Measurements from ENCODE around the gene DLG1. TPM values are rescaled to one million over a fixed set of nuclear protein-coding genes. Genes with fewer than 3 reads are reported as not detected.
"Not testable (repeated sequence)": the region's sequence is repeated elsewhere in the genome, so short reads cannot be mapped to it uniquely, and the experiment has no call there.

Gene DLG1
- total and polyA plus RNA-seq, 2 donors: 37.6 to 40.4 TPM

DNA sequence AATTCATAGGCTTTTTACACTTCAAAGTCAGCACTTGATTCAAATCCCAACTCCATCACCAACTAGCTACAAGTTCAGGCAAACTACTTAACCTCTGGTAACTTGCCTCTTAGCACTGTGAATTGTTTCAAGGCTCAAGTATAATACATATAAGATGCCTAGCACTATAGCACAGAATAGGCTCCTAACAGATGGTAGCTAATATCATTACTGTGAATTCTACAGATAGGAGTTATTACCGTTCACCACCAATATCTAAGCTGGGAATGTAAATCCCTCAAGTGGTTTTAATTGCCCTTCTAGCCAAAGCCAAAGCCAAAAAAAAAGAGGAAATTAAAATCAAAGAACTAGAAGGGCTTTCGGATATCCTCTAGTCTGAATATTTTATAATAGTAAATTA is 15.4 kb downstream of the DLG1 start:
- Histone ChIP-seq H3K27me3 (ENCODE audit: control insufficient read depth in 2 of 2, insufficient read depth in 1 of 2, low read length in 1 of 2) (no peaks in the 10 kb centered on the region), H3K4me1 (ENCODE audit: control insufficient read depth in 2 of 2, insufficient read depth in 2 of 2, low read length in 2 of 2) (no peaks in the 10 kb centered on the region), H3K27ac (ENCODE audit: low read depth in 1 of 2, low read length in 1 of 2) (no peak overlapping the region), H3K36me3 (ENCODE audit: control insufficient read depth in 2 of 2, insufficient read depth in 2 of 2, low read length in 1 of 2) (peaks cover 9 to 56% of the 10 kb centered on the region in 2 donors), H3K4me3 (ENCODE audit: low read length in 2 of 2) (no peak overlapping the region), H3K9me3 (ENCODE audit: control insufficient read depth in 2 of 2, insufficient read depth in 1 of 2, low read length in 1 of 2) (peaks cover 0 to 3% of the 10 kb centered on the region in 2 donors)
- no peak for DNase-seq (ENCODE audit: low read depth in 6 of 9, low spot score in 9 of 9)
- WGBS: 100% methylated on average over 2 of the region's 2 CpGs

DNA sequence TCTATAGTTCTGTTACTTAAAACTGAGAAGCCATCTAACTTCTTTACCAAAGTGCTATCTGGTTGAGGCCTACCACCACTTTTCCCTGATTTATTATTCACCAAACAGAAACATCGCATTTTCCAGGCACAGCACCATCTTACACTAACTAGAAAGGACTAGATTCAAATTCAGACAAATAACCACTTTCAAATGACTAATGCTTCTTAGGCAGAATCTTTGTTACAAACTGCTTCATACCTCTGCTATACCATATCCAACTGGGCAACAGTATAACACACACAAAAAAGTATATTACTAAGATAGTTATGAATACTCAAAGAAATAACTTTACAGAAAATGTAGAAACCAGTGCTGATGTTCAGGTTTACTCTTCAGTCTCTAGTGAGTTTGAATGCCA is 16.6 kb downstream of the DLG1 start:
- Histone ChIP-seq H3K36me3 (ENCODE audit: control insufficient read depth in 2 of 2, insufficient read depth in 2 of 2, low read length in 1 of 2) (peaks cover 12 to 54% of the 10 kb centered on the region in 2 donors), H3K4me3 (ENCODE audit: low read length in 2 of 2) (no peak overlapping the region), H3K27ac (ENCODE audit: low read depth in 1 of 2, low read length in 1 of 2) (no peak overlapping the region), H3K27me3 (ENCODE audit: control insufficient read depth in 2 of 2, insufficient read depth in 1 of 2, low read length in 1 of 2) (no peaks in the 10 kb centered on the region), H3K9me3 (ENCODE audit: control insufficient read depth in 2 of 2, insufficient read depth in 1 of 2, low read length in 1 of 2) (peaks cover 0 to 3% of the 10 kb centered on the region in 2 donors), H3K4me1 (ENCODE audit: control insufficient read depth in 2 of 2, insufficient read depth in 2 of 2, low read length in 2 of 2) (no peaks in the 10 kb centered on the region)
- 99% methylated on average over 1 of the region's 1 CpG for WGBS
- no peak for DNase-seq (ENCODE audit: low read depth in 6 of 9, low spot score in 9 of 9)

DNA sequence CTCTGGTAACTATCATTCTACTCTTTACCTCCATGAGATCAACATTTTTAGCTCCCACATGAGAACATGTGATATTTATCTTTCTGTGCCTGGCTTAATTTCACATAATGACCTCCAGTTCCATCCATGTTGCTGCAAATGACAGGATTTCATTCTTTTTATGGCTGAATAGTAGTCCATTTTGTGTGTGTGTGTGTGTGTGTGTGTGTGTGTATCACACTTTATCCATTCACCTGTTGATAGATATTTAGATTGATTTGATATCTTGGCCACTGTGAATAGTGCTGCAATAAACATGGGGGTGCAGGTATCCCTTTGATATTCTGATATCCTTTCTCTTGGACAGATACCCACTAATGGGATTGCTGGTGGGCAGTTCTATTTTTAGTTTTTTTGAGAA is 18.3 kb downstream of the DLG1 start:
- peaks cover 12 to 49% of the 10 kb centered on the region in 2 donors for H3K36me3 ChIP-seq (ENCODE audit: control insufficient read depth in 2 of 2, insufficient read depth in 2 of 2, low read length in 1 of 2)
- H3K4me1 ChIP-seq (ENCODE audit: control insufficient read depth in 2 of 2, insufficient read depth in 2 of 2, low read length in 2 of 2): no peaks in the 10 kb centered on the region
- no peaks in the 10 kb centered on the region for H3K27me3 ChIP-seq (ENCODE audit: control insufficient read depth in 2 of 2, insufficient read depth in 1 of 2, low read length in 1 of 2)
- no peak for DNase-seq (ENCODE audit: low read depth in 6 of 9, low spot score in 9 of 9)
- no peaks in the 10 kb centered on the region for H3K9me3 ChIP-seq (ENCODE audit: control insufficient read depth in 2 of 2, insufficient read depth in 1 of 2, low read length in 1 of 2)
- H3K27ac ChIP-seq (ENCODE audit: low read depth in 1 of 2, low read length in 1 of 2): no peak overlapping the region
- H3K4me3 ChIP-seq (ENCODE audit: low read length in 2 of 2): no peak overlapping the region

- peaks cover 12 to 49% of the 10 kb centered on the region in 2 donors for H3K36me3 ChIP-seq (ENCODE audit: control insufficient read depth in 2 of 2, insufficient read depth in 2 of 2, low read length in 1 of 2)
- no peaks in the 10 kb centered on the region for H3K4me1 ChIP-seq (ENCODE audit: control insufficient read depth in 2 of 2, insufficient read depth in 2 of 2, low read length in 2 of 2)
- H3K4me3 ChIP-seq (ENCODE audit: low read length in 2 of 2): no peak overlapping the region
- H3K27ac ChIP-seq (ENCODE audit: low read depth in 1 of 2, low read length in 1 of 2): no peak overlapping the region
- no peaks in the 10 kb centered on the region for H3K27me3 ChIP-seq (ENCODE audit: control insufficient read depth in 2 of 2, insufficient read depth in 1 of 2, low read length in 1 of 2)
- no peak for DNase-seq (ENCODE audit: low read depth in 6 of 9, low spot score in 9 of 9)
- no peaks in the 10 kb centered on the region for H3K9me3 ChIP-seq (ENCODE audit: control insufficient read depth in 2 of 2, insufficient read depth in 1 of 2, low read length in 1 of 2)
Measured at GRCh38 chr3:197278933-197279332, 19.5 kb downstream of the DLG1 start.

DNA sequence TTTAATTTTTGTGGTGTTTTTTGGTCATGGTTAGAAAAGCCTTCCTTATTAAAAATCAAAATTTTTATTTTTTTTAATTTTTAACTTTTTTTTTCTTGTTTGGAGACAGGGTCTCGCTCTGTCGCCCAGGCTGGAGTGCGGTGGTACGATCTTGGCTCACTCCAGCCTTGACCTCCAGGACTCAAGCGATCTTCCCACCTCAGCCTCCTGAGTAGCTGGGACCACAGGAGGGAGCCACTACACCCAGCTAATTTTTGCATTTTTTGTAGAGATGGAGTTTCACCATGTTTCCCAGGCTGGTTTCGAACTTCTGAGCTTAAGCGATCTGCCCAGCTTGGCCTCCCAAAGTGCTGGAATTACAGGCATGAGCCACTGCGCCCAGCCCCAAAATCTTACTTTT is 21.6 kb downstream of the DLG1 start:
- not testable (repeated sequence) for H3K4me3 ChIP-seq (ENCODE audit: low read length in 2 of 2); H3K27ac ChIP-seq (ENCODE audit: low read depth in 1 of 2, low read length in 1 of 2); H3K27me3 ChIP-seq (ENCODE audit: control insufficient read depth in 2 of 2, insufficient read depth in 1 of 2, low read length in 1 of 2); H3K9me3 ChIP-seq (ENCODE audit: control insufficient read depth in 2 of 2, insufficient read depth in 1 of 2, low read length in 1 of 2); DNase-seq (ENCODE audit: low read depth in 6 of 9, low spot score in 9 of 9); H3K4me1 ChIP-seq (ENCODE audit: control insufficient read depth in 2 of 2, insufficient read depth in 2 of 2, low read length in 2 of 2)
- peaks cover 9 to 37% of the 10 kb centered on the region in 2 donors for H3K36me3 ChIP-seq (ENCODE audit: control insufficient read depth in 2 of 2, insufficient read depth in 2 of 2, low read length in 1 of 2)
- 99% methylated on average over 8 of the region's 8 CpGs for WGBS

GRCh38 chr3:197270558-197271317 is 27.7 kb downstream of the DLG1 start:
- DNase-seq (ENCODE audit: low read depth in 6 of 9, low spot score in 9 of 9): no peak
- H3K4me3 ChIP-seq (ENCODE audit: low read length in 2 of 2): no peak overlapping the region
- H3K36me3 ChIP-seq (ENCODE audit: control insufficient read depth in 2 of 2, insufficient read depth in 2 of 2, low read length in 1 of 2): peaks cover 3 to 15% of the 10 kb centered on the region in 2 donors
- no peaks in the 10 kb centered on the region for H3K9me3 ChIP-seq (ENCODE audit: control insufficient read depth in 2 of 2, insufficient read depth in 1 of 2, low read length in 1 of 2)
- no peak overlapping the region for H3K27ac ChIP-seq (ENCODE audit: low read depth in 1 of 2, low read length in 1 of 2)
- WGBS: 91% methylated on average over 4 of the region's 4 CpGs
- H3K4me1 ChIP-seq (ENCODE audit: control insufficient read depth in 2 of 2, insufficient read depth in 2 of 2, low read length in 2 of 2): no peaks in the 10 kb centered on the region
- H3K27me3 ChIP-seq (ENCODE audit: control insufficient read depth in 2 of 2, insufficient read depth in 1 of 2, low read length in 1 of 2): no peaks in the 10 kb centered on the region

DNA sequence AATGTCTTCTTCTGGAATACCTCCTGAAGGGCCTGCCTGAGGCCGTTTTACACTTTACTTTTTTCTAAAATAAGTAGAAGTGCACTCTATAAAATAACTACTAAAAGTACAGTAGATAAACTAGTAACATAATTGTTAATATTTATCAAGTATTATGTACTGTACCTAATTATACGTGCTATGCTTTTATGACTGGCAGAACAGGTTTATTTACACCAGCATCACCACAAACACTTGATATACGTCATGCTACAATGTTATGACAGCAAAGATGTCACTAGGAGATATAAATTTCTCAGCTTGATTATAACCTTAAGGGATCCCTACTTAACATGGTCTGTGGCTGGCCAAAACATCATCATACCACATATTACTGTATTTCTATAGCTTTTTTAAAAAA is 29.4 kb downstream of the DLG1 start:
- Histone ChIP-seq H3K27ac (ENCODE audit: low read depth in 1 of 2, low read length in 1 of 2) (no peak overlapping the region), H3K4me1 (ENCODE audit: control insufficient read depth in 2 of 2, insufficient read depth in 2 of 2, low read length in 2 of 2) (no peaks in the 10 kb centered on the region), H3K27me3 (ENCODE audit: control insufficient read depth in 2 of 2, insufficient read depth in 1 of 2, low read length in 1 of 2) (no peaks in the 10 kb centered on the region), H3K4me3 (ENCODE audit: low read length in 2 of 2) (no peak overlapping the region), H3K9me3 (ENCODE audit: control insufficient read depth in 2 of 2, insufficient read depth in 1 of 2, low read length in 1 of 2) (no peaks in the 10 kb centered on the region), H3K36me3 (ENCODE audit: control insufficient read depth in 2 of 2, insufficient read depth in 2 of 2, low read length in 1 of 2) (peaks cover 5 to 8% of the 10 kb centered on the region in 2 donors)
- WGBS: 95% methylated on average over 3 of the region's 3 CpGs
- DNase-seq (ENCODE audit: low read depth in 6 of 9, low spot score in 9 of 9): no peak

- 90% methylated on average over 4 of the region's 4 CpGs for WGBS
- H3K27ac ChIP-seq (ENCODE audit: low read depth in 1 of 2, low read length in 1 of 2): no peak overlapping the region
- H3K4me3 ChIP-seq (ENCODE audit: low read length in 2 of 2): no peak overlapping the region
- no peaks in the 10 kb centered on the region for H3K4me1 ChIP-seq (ENCODE audit: control insufficient read depth in 2 of 2, insufficient read depth in 2 of 2, low read length in 2 of 2)
- no peak for DNase-seq (ENCODE audit: low read depth in 6 of 9, low spot score in 9 of 9)
- H3K9me3 ChIP-seq (ENCODE audit: control insufficient read depth in 2 of 2, insufficient read depth in 1 of 2, low read length in 1 of 2): no peaks in the 10 kb centered on the region
- H3K36me3 ChIP-seq (ENCODE audit: control insufficient read depth in 2 of 2, insufficient read depth in 2 of 2, low read length in 1 of 2): peaks cover 5 to 11% of the 10 kb centered on the region in 2 donors
- H3K27me3 ChIP-seq (ENCODE audit: control insufficient read depth in 2 of 2, insufficient read depth in 1 of 2, low read length in 1 of 2): no peaks in the 10 kb centered on the region
Measured at GRCh38 chr3:197268294-197268693, 30.1 kb downstream of the DLG1 start.

- Histone ChIP-seq H3K27me3 (ENCODE audit: control insufficient read depth in 2 of 2, insufficient read depth in 1 of 2, low read length in 1 of 2) (no peaks in the 10 kb centered on the region), H3K4me1 (ENCODE audit: control insufficient read depth in 2 of 2, insufficient read depth in 2 of 2, low read length in 2 of 2) (no peaks in the 10 kb centered on the region), H3K9me3 (ENCODE audit: control insufficient read depth in 2 of 2, insufficient read depth in 1 of 2, low read length in 1 of 2) (no peaks in the 10 kb centered on the region), H3K27ac (ENCODE audit: low read depth in 1 of 2, low read length in 1 of 2) (no peak overlapping the region), H3K4me3 (ENCODE audit: low read length in 2 of 2) (no peak overlapping the region), H3K36me3 (ENCODE audit: control insufficient read depth in 2 of 2, insufficient read depth in 2 of 2, low read length in 1 of 2) (peaks cover 5 to 11% of the 10 kb centered on the region in 2 donors)
- no peak for DNase-seq (ENCODE audit: low read depth in 6 of 9, low spot score in 9 of 9)
- 99% methylated on average over 4 of the region's 4 CpGs for WGBS
Measured at GRCh38 chr3:197266331-197266730, 32.1 kb downstream of the DLG1 start.

All from thymus (tissue), 11 donors.